WTC11 (cell line): ENCODE results near the gene MRPS27. TPM values are rescaled to one million over a fixed set of nuclear protein-coding genes. Genes with fewer than 3 reads are reported as not detected.

Experiments
- ATAC-seq: fragments of 200-7000 bp; cut with Tn5 transposase; 2 replicates; pipeline ENCODE4 v1.10.0; 2021; ENCODE audit warnings: mild to moderate bottlenecking, moderate library complexity
- CTCF ChIA-PET: fragments of 300-600 bp; sonication (Branson Sonifier 250); formaldehyde crosslinking; loops from one replicate; lab custom pipeline; 2021; ENCODE audit warnings: antibody characterized with exemption; lab: Charles Lee
- POLR2A ChIA-PET: fragments of 350-600 bp; sonication (Branson Sonifier 250); formaldehyde crosslinking; loops from one replicate; lab custom pipeline; 2021; ENCODE audit warnings: antibody characterized with exemption; lab: Charles Lee
- DNase-seq: peaks from one replicate; pipeline ENCODE4 v3.0.0; 2021; ENCODE audit warnings: low spot score
- H3K27ac Mint-ChIP-seq: 2 replicates; pipeline ENCODE4 v1.8.0; 2021; ENCODE audit warnings: mixed read lengths
- H3K27me3 Mint-ChIP-seq: 2 replicates; pipeline ENCODE4 v1.8.0; 2021; ENCODE audit warnings: low read depth, mild to moderate bottlenecking, moderate library complexity, mixed read lengths
- H3K36me3 Mint-ChIP-seq: 2 replicates; pipeline ENCODE4 v1.8.0; 2021; ENCODE audit warnings: mixed read lengths
- H3K4me1 Mint-ChIP-seq: 2 replicates; pipeline ENCODE4 v1.8.0; 2022; ENCODE audit warnings: mixed read lengths
- H3K4me3 Mint-ChIP-seq: 2 replicates; pipeline ENCODE4 v1.8.0; 2021; ENCODE audit warnings: mild to moderate bottlenecking, moderate library complexity, mixed read lengths
- H3K9me3 Mint-ChIP-seq: 2 replicates; pipeline ENCODE4 v1.8.0; 2021; ENCODE audit warnings: mixed read lengths
- CBFB ChIP-seq: sonication (generic); formaldehyde crosslinking; IDR thresholded peaks from 2 replicates; pipeline ENCODE4 v1.8.1; 2022; ENCODE audit warnings: mild to moderate bottlenecking, low read depth, missing genetic modification reagents
- CTCF ChIP-seq: fragments of 200-600 bp; IDR thresholded peaks from 2 replicates; pipeline ENCODE4 v1.8.0; 2022; ENCODE audit warnings: antibody characterized with exemption
- ETV6 ChIP-seq: sonication (generic); formaldehyde crosslinking; IDR thresholded peaks from 2 replicates; pipeline ENCODE4 v1.8.1; 2022; ENCODE audit warnings: mild to moderate bottlenecking, missing genetic modification reagents
- FOXJ3 ChIP-seq: sonication (generic); formaldehyde crosslinking; IDR thresholded peaks from 2 replicates; pipeline ENCODE4 v1.9.0; 2021; ENCODE audit warnings: missing genetic modification reagents, mild to moderate bottlenecking, borderline replicate concordance
- GRHL2 ChIP-seq: fragments of 250-450 bp; sonication (Bioruptor Pico); IDR thresholded peaks from 2 replicates; pipeline ENCODE4 v1.8.0; 2022; ENCODE audit warnings: mild to moderate bottlenecking, moderate library complexity; ENCODE audit not compliant: insufficient replicate concordance, severe bottlenecking
- MAX ChIP-seq: sonication (generic); formaldehyde crosslinking; IDR thresholded peaks from 2 replicates; pipeline ENCODE4 v1.8.0; 2022; ENCODE audit warnings: mild to moderate bottlenecking, missing genetic modification reagents
- NR2C2 ChIP-seq: sonication (generic); formaldehyde crosslinking; IDR thresholded peaks from 2 replicates; pipeline ENCODE4 v1.8.0; 2022; ENCODE audit warnings: mild to moderate bottlenecking, missing genetic modification reagents
- PRDM15 ChIP-seq: sonication (generic); formaldehyde crosslinking; IDR thresholded peaks from 2 replicates; pipeline ENCODE4 v1.8.0; 2022; ENCODE audit warnings: missing genetic modification reagents
- PRRX2 ChIP-seq: fragments of 250-450 bp; sonication (Bioruptor Pico); IDR thresholded peaks from 2 replicates; pipeline ENCODE4 v1.8.0; 2021; ENCODE audit warnings: mild to moderate bottlenecking
- TEAD4 ChIP-seq: sonication (generic); formaldehyde crosslinking; IDR thresholded peaks from 2 replicates; pipeline ENCODE4 v1.8.0; 2022; ENCODE audit warnings: mild to moderate bottlenecking, missing genetic modification reagents
- TP53 ChIP-seq: sonication (generic); formaldehyde crosslinking; IDR thresholded peaks from 2 replicates; pipeline ENCODE4 v1.8.1; 2023; ENCODE audit warnings: mild to moderate bottlenecking, missing genetic modification reagents
- ZNF317 ChIP-seq: sonication (generic); formaldehyde crosslinking; IDR thresholded peaks from 2 replicates; pipeline ENCODE4 v1.8.1; 2023; ENCODE audit warnings: low read depth, mild to moderate bottlenecking, moderate library complexity, missing genetic modification reagents, borderline replicate concordance
- ZSCAN18 ChIP-seq: fragments of 250-450 bp; sonication (Bioruptor Pico); IDR thresholded peaks from 2 replicates; pipeline ENCODE4 v2.1.2; 2022; ENCODE audit warnings: mild to moderate bottlenecking, moderate library complexity
- total RNA-seq: library from RNA; stranded (reverse); gene quantifications from 3 replicates; pipeline ENCODE4 v1.2.3, GENCODE V29; 2021
- TF ChIP-seq, protein P1 (sequence below): fragments of 250-450 bp; sonication (Bioruptor Pico); IDR thresholded peaks from 2 replicates; pipeline ENCODE4 v1.9.0; 2021; ENCODE audit warnings: moderate library complexity, mild to moderate bottlenecking, inconsistent platforms, borderline replicate concordance
- TF ChIP-seq, protein P2 (sequence below): sonication (generic); formaldehyde crosslinking; IDR thresholded peaks from 2 replicates; pipeline ENCODE4 v1.8.0; 2022; ENCODE audit warnings: mild to moderate bottlenecking, missing genetic modification reagents

MRPS27 gene
- total RNA-seq, 1 experiment from 2014 or later, result 80.1 TPM

GRCh38 chr5:72199681-72200080, 120.4 kb downstream of the MRPS27 start (continued):
- no peak for TF ChIP-seq PRDM15

DNA sequence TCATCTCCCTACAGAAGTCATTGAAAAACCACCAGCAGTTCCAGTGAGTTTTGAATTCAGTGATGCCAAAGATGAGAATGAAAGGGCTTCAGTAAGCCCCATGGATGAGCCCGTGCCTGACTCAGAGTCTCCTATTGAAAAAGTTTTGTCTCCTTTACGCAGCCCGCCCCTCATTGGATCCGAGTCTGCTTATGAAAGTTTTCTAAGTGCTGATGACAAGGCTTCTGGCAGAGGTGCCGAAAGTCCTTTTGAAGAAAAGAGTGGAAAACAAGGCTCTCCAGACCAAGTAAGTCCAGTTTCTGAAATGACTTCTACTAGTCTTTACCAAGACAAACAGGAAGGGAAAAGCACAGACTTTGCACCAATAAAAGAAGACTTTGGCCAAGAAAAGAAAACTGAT, 122.6 kb downstream of the MRPS27 start:
- peaks cover 28% of the 10 kb centered on the region for H3K9me3 Mint-ChIP-seq
- CTCF ChIA-PET, result no interaction called here
- no peak for ATAC-seq
- H3K27me3 Mint-ChIP-seq, result no peaks in the 10 kb centered on the region
- TF ChIP-seq PRRX2 (CRISPR knock-in tag) (no peak), FOXJ3 (CRISPR knock-in tag) (no peak)
- TF ChIP-seq, protein P1, sequence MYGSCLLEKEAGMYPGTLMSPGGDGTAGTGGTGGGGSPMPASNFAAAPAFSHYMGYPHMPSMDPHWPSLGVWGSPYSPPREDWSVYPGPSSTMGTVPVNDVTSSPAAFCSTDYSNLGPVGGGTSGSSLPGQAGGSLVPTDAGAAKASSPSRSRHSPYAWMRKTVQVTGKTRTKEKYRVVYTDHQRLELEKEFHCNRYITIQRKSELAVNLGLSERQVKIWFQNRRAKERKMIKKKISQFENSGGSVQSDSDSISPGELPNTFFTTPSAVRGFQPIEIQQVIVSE (CRISPR knock-in tag), result no peak
- TF ChIP-seq, all 79 proteins: peak for 0
- H3K4me1 Mint-ChIP-seq, result peaks cover 11% of the 10 kb centered on the region
- H3K4me3 Mint-ChIP-seq, result no peak overlapping the region
- peaks cover 71% of the 10 kb centered on the region for H3K36me3 Mint-ChIP-seq
- POLR2A ChIA-PET, result no interaction called here
- no peak for DNase-seq
- H3K27ac Mint-ChIP-seq, result no peak overlapping the region

DNA sequence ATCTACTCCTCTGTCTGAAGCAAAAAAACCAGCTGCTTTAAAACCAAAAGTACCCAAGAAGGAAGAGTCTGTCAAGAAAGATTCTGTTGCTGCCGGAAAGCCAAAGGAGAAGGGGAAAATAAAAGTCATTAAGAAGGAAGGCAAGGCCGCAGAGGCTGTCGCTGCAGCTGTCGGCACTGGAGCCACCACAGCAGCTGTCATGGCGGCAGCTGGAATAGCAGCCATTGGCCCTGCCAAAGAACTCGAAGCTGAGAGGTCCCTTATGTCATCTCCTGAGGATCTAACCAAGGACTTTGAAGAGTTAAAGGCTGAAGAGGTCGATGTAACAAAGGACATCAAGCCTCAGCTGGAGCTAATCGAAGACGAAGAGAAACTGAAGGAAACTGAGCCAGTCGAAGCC, 124.5 kb downstream of the MRPS27 start:
- Mint-ChIP-seq H3K36me3 (peaks cover 70% of the 10 kb centered on the region), H3K27ac (no peak overlapping the region), H3K4me3 (no peak overlapping the region), H3K4me1 (peaks cover 3% of the 10 kb centered on the region; the same call in 1 of the 2 replicates), H3K27me3 (no peaks in the 10 kb centered on the region), H3K9me3 (peaks cover 28% of the 10 kb centered on the region)
- DNase-seq (no peak), ATAC-seq (no peak)
- ChIA-PET CTCF (no interaction called here), POLR2A (interaction anchor here (0.7 kb wide), 1 partner anchor 181 kb away, joined by 3 read pairs; no protein-coding TSS in a partner anchor)
- TF ChIP-seq, protein P2, sequence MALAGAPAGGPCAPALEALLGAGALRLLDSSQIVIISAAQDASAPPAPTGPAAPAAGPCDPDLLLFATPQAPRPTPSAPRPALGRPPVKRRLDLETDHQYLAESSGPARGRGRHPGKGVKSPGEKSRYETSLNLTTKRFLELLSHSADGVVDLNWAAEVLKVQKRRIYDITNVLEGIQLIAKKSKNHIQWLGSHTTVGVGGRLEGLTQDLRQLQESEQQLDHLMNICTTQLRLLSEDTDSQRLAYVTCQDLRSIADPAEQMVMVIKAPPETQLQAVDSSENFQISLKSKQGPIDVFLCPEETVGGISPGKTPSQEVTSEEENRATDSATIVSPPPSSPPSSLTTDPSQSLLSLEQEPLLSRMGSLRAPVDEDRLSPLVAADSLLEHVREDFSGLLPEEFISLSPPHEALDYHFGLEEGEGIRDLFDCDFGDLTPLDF (CRISPR knock-in tag), result no peak
- TF ChIP-seq TP53 (CRISPR knock-in tag), result no peak
- no peak for TF ChIP-seq ZNF317 (CRISPR knock-in tag)
- TF ChIP-seq TEAD4 (CRISPR knock-in tag), result no peak
- TF ChIP-seq GRHL2 (CRISPR knock-in tag), result no peak

DNA sequence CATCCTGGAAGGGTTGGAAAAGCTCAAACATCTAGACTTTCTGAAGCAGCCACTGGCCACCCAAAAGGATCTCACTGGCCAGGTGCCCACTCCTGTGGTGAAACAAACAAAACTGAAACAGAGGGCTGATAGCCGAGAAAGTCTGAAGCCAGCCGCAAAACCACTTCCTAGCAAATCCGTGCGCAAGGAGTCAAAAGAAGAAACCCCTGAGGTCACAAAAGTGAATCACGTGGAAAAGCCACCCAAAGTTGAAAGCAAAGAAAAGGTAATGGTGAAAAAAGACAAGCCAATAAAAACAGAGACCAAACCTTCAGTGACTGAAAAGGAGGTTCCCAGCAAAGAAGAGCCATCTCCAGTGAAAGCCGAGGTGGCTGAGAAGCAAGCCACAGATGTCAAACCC, 125.2 kb downstream of the MRPS27 start:
- no peak for DNase-seq
- Mint-ChIP-seq H3K27ac (no peak overlapping the region), H3K4me3 (no peak overlapping the region), H3K9me3 (peaks cover 28% of the 10 kb centered on the region), H3K36me3 (peaks cover 71% of the 10 kb centered on the region), H3K4me1 (peaks cover 3% of the 10 kb centered on the region; the same call in 1 of the 2 replicates), H3K27me3 (no peaks in the 10 kb centered on the region)
- ChIA-PET POLR2A (no interaction called here), CTCF (no interaction called here)
- no peak for ATAC-seq
- TF ChIP-seq NR2C2, result no peak

GRCh38 chr5:72191404-72191803, 128.6 kb downstream of the MRPS27 start:
- Mint-ChIP-seq H3K27me3 (no peaks in the 10 kb centered on the region), H3K27ac (no peak overlapping the region), H3K36me3 (peaks cover 47% of the 10 kb centered on the region), H3K4me3 (no peak overlapping the region), H3K9me3 (peaks cover 17% of the 10 kb centered on the region), H3K4me1 (peaks cover 3% of the 10 kb centered on the region; the same call in 1 of the 2 replicates)
- CTCF ChIA-PET, result no interaction called here
- no peak for DNase-seq
- no peak for ATAC-seq
- TF ChIP-seq ETV6 (CRISPR knock-in tag) (no peak), ZSCAN18 (no peak), CBFB (CRISPR knock-in tag) (no peak), CTCF (no peak), MAX (no peak), FOXJ3 (CRISPR knock-in tag) (no peak)
- POLR2A ChIA-PET, result no interaction called here
